Ecto neural progenitor cell (in vitro differentiated cells): Measurements from ENCODE around the gene PARP8.

Experiments used
- DNase-seq: peaks from one replicate; pipeline ENCODE4 v3.0.0-alpha.2; 2018; ENCODE audit warnings: low spot score

The PARP8 gene

GRCh38 chr5:50849554-50849953 lies 183.1 kb downstream of the PARP8 start:
- DNase-seq: no peak

GRCh38 chr5:50853151-50853550 lies 186.7 kb downstream of the PARP8 start:
- no peak for DNase-seq

- no peak for DNase-seq
Observed at GRCh38 chr5:50854082-50854481, 187.6 kb downstream of the PARP8 start.

- DNase-seq: no peak
Observed at GRCh38 chr5:50855001-50855400, 188.6 kb downstream of the PARP8 start.

- no peak for DNase-seq
Observed at GRCh38 chr5:50856401-50857119, 190.1 kb downstream of the PARP8 start.

GRCh38 chr5:50863534-50864170 lies 197.2 kb downstream of the PARP8 start:
- no peak for DNase-seq

GRCh38 chr5:50864466-50864865 lies 198.0 kb downstream of the PARP8 start:
- DNase-seq: no peak

- DNase-seq: no peak
Observed at GRCh38 chr5:50866415-50866814, 200.0 kb downstream of the PARP8 start.

- DNase-seq: peak; percentile 48
Observed at GRCh38 chr5:50867140-50867539, 200.7 kb downstream of the PARP8 start.

GRCh38 chr5:50873595-50874277 lies 207.3 kb downstream of the PARP8 start:
- DNase-seq: no peak

- DNase-seq: no peak
Observed at GRCh38 chr5:50874306-50875001, 208.0 kb downstream of the PARP8 start.

GRCh38 chr5:50875002-50875344 lies 208.5 kb downstream of the PARP8 start:
- DNase-seq: no peak

GRCh38 chr5:50878470-50878869 lies 212.0 kb downstream of the PARP8 start:
- DNase-seq: no peak

- no peak for DNase-seq
Observed at GRCh38 chr5:50881407-50881806, 215.0 kb downstream of the PARP8 start.

GRCh38 chr5:50886657-50887345 lies 220.4 kb downstream of the PARP8 start:
- no peak for DNase-seq

- no peak for DNase-seq
Observed at GRCh38 chr5:50887889-50888633, 221.6 kb downstream of the PARP8 start.

GRCh38 chr5:50888751-50889150 lies 222.3 kb downstream of the PARP8 start:
- DNase-seq: no peak

GRCh38 chr5:50889790-50890189 lies 223.4 kb downstream of the PARP8 start:
- DNase-seq: no peak
